ENCODE results near the gene SLC24A1. TPM values are rescaled to one million over a fixed set of nuclear protein-coding genes. Genes with fewer than 3 reads are reported as not detected.

The SLC24A1 gene
- total RNA-seq, 1 experiment from 2014 or later, result 13.0 TPM

DNA sequence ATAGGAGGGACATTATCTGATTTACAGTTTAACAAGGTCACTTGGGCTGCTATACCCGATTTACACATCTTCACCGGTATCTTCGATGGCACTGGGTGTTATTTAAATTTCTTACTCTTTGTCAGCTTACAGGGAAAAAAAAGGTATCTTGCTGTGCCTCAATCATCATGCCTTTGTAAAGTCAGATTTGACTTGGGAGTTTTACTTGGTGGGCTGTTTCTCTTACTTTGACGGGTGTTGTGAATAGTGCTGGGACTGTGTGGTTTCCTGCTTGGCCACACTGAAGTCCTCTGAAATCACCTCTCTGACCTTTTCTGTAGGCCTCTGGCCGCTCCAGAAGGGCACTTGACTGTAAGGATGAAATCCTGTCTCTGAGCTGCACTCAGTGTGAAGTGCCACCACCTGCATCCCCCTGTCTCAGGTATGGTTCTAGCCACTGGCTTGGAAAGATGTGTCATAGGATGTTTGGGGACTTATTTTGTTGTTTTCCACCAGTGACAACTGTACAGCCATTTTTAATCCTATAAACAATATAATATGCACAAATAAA is 3.1 kb upstream of the SLC24A1 start:
- in situ Hi-C loops (cut with HindIII; ENCODE audit: low pct_unique_long_range_greater_than_20kb, low sequenced_read_pairs) (no loop called here), intact Hi-C loops (cut with micrococcal nuclease; ENCODE audit: unreplicated experiment) (no loop called here)
- no peaks in the 10 kb centered on the region for H3K27me3 ChIP-seq (ENCODE audit: control insufficient read depth, insufficient read depth, low read length)
- H3K9me3 ChIP-seq (ENCODE audit: control insufficient read depth, insufficient read depth, low read depth, low read length), result no peaks in the 10 kb centered on the region
- no TSS peak for BruUV-seq (replicated peaks)
- DNase-seq (ENCODE audit: low read depth, low spot score) (no peak), ATAC-seq (no peak)
- CTCF ChIA-PET, result no interaction called here
- H3K27ac ChIP-seq (ENCODE audit: low read length), result no peak overlapping the region
- POLR2A ChIA-PET, result no interaction called here
- TF ChIP-seq POLR2AphosphoS5 (IDR thresholded peaks at IDR 0.05; ENCODE audit: low read depth, low read length) (no peak), SIN3A (IDR thresholded peaks at IDR 0.05; ENCODE audit: borderline replicate concordance, insufficient read depth, low read depth, low read length) (no peak), TCF7L2 (IDR thresholded peaks at IDR 0.05; ENCODE audit: low read depth, low read length) (no peak)
- TF ChIP-seq, protein P1, sequence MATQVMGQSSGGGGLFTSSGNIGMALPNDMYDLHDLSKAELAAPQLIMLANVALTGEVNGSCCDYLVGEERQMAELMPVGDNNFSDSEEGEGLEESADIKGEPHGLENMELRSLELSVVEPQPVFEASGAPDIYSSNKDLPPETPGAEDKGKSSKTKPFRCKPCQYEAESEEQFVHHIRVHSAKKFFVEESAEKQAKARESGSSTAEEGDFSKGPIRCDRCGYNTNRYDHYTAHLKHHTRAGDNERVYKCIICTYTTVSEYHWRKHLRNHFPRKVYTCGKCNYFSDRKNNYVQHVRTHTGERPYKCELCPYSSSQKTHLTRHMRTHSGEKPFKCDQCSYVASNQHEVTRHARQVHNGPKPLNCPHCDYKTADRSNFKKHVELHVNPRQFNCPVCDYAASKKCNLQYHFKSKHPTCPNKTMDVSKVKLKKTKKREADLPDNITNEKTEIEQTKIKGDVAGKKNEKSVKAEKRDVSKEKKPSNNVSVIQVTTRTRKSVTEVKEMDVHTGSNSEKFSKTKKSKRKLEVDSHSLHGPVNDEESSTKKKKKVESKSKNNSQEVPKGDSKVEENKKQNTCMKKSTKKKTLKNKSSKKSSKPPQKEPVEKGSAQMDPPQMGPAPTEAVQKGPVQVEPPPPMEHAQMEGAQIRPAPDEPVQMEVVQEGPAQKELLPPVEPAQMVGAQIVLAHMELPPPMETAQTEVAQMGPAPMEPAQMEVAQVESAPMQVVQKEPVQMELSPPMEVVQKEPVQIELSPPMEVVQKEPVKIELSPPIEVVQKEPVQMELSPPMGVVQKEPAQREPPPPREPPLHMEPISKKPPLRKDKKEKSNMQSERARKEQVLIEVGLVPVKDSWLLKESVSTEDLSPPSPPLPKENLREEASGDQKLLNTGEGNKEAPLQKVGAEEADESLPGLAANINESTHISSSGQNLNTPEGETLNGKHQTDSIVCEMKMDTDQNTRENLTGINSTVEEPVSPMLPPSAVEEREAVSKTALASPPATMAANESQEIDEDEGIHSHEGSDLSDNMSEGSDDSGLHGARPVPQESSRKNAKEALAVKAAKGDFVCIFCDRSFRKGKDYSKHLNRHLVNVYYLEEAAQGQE (IDR thresholded peaks at IDR 0.05; ENCODE audit: insufficient read depth in 1 of 2, low read depth in 2 of 2, low read length in 1 of 2), result no peak
- TF ChIP-seq, protein P2, sequence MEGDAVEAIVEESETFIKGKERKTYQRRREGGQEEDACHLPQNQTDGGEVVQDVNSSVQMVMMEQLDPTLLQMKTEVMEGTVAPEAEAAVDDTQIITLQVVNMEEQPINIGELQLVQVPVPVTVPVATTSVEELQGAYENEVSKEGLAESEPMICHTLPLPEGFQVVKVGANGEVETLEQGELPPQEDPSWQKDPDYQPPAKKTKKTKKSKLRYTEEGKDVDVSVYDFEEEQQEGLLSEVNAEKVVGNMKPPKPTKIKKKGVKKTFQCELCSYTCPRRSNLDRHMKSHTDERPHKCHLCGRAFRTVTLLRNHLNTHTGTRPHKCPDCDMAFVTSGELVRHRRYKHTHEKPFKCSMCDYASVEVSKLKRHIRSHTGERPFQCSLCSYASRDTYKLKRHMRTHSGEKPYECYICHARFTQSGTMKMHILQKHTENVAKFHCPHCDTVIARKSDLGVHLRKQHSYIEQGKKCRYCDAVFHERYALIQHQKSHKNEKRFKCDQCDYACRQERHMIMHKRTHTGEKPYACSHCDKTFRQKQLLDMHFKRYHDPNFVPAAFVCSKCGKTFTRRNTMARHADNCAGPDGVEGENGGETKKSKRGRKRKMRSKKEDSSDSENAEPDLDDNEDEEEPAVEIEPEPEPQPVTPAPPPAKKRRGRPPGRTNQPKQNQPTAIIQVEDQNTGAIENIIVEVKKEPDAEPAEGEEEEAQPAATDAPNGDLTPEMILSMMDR (IDR thresholded peaks at IDR 0.05), result no peak
- H3K4me1 ChIP-seq (ENCODE audit: control insufficient read depth, insufficient read depth, low read length), result no peaks in the 10 kb centered on the region
- H3K4me3 ChIP-seq (ENCODE audit: low read depth in 2 of 2, low read length in 2 of 2), result no peak overlapping the region
- no peaks in the 10 kb centered on the region for H3K36me3 ChIP-seq (ENCODE audit: control insufficient read depth, insufficient read depth, low read length)

DNA sequence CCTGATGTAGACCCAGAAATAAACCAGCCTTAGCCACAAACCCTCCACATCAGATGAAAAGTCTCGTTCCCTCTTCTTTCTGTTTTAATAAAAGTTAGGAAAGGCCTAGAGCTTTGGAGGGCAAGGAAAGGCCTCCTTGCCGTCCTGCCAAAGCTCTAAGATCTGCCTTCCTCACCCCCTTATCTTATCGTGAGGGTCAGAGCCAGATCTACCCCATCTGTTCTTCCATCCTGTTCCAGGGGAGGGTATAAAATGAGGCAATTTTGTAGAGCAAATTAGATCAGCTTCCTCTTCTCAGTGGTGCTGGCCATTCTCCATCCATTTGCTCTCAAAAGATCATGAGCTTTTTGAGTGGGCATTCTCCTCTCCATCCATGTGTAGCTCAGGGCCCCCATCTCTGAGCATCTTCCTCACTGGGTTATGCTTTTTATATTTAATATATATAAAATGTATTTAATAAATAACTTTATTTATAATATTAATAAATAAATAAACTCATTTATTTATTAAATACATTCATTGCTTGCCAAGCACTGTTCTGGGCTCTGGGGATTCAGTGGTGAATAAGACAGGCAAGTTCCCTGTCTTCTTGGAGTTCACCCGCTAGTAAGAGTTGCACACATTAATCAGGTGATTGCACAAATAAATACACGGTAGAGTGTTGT is 2.0 kb upstream of the SLC24A1 start:
- Histone ChIP-seq H3K27me3 (ENCODE audit: control insufficient read depth, insufficient read depth, low read length) (no peaks in the 10 kb centered on the region), H3K4me3 (ENCODE audit: low read depth in 2 of 2, low read length in 2 of 2) (no peak overlapping the region), H3K9me3 (ENCODE audit: control insufficient read depth, insufficient read depth, low read depth, low read length) (no peaks in the 10 kb centered on the region), H3K27ac (ENCODE audit: low read length) (no peak overlapping the region), H3K36me3 (ENCODE audit: control insufficient read depth, insufficient read depth, low read length) (no peaks in the 10 kb centered on the region), H3K4me1 (ENCODE audit: control insufficient read depth, insufficient read depth, low read length) (no peaks in the 10 kb centered on the region)
- CTCF ChIA-PET, result interaction anchor here (0.6 kb wide), 1 partner anchor 707 kb away, joined by 4 read pairs; no protein-coding TSS in a partner anchor
- no peak for TF ChIP-seq SIN3A (IDR thresholded peaks at IDR 0.05; ENCODE audit: borderline replicate concordance, insufficient read depth, low read depth, low read length)
- TF ChIP-seq, protein P1 (IDR thresholded peaks at IDR 0.05; ENCODE audit: insufficient read depth in 1 of 2, low read depth in 2 of 2, low read length in 1 of 2), result no peak
- TF ChIP-seq TCF7L2 (IDR thresholded peaks at IDR 0.05; ENCODE audit: low read depth, low read length), result no peak
- TF ChIP-seq POLR2AphosphoS5 (IDR thresholded peaks at IDR 0.05; ENCODE audit: low read depth, low read length), result no peak
- TF ChIP-seq, protein P2 (IDR thresholded peaks at IDR 0.05), result no peak
- POLR2A ChIA-PET, result no interaction called here
- ATAC-seq, result no peak
- BruUV-seq (replicated peaks), result no TSS peak
- intact Hi-C loops (cut with micrococcal nuclease; ENCODE audit: unreplicated experiment) (no loop called here), in situ Hi-C loops (cut with HindIII; ENCODE audit: low pct_unique_long_range_greater_than_20kb, low sequenced_read_pairs) (no loop called here)
- DNase-seq (ENCODE audit: low read depth, low spot score), result no peak

Data from Panc1 (cell line).